ENCODE measurements around the gene TRPM4. TPM values are rescaled to one million over a fixed set of nuclear protein-coding genes. Genes with fewer than 3 reads are reported as not detected.

TRPM4 gene
- polyA plus RNA-seq, 1 donor (not counting 4 experiments of a cell fraction or from before 2014, with no cell fraction given): 16.1 TPM

GRCh38 chr19:49214701-49215100, 57.1 kb downstream of the TRPM4 start:
- Histone ChIP-seq H3K4me3 (ENCODE audit: control insufficient read depth in 2 of 3, extremely low read depth in 1 of 3, insufficient read depth in 2 of 3, low read depth in 1 of 3, low read length in 3 of 3) (no peak overlapping the region), H4K20me1 (ENCODE audit: control insufficient read depth, extremely low read depth, insufficient read depth, low read length) (no peaks in the 10 kb centered on the region), H3K4me1 (ENCODE audit: control insufficient read depth, extremely low read depth, insufficient read depth, low read length) (no peaks in the 10 kb centered on the region), H3K9me1 (ENCODE audit: control insufficient read depth, extremely low read depth, insufficient read depth, low read length) (peaks cover 2% of the 10 kb centered on the region), H3K27me3 (ENCODE audit: control insufficient read depth, extremely low read depth, insufficient read depth, low read length) (no peaks in the 10 kb centered on the region), H3K9ac (ENCODE audit: control insufficient read depth, extremely low read depth, insufficient read depth, low read length) (no peak overlapping the region), H3K27ac (ENCODE audit: control insufficient read depth, insufficient read depth, low read length) (no peak overlapping the region), H3K79me2 (ENCODE audit: control insufficient read depth, insufficient read depth, low read length) (no peaks in the 10 kb centered on the region), H3K4me2 (ENCODE audit: control insufficient read depth, extremely low read depth, insufficient read depth, low read depth, low read length) (no peak overlapping the region), H3K9me3 (ENCODE audit: control insufficient read depth, low read depth, low read length) (no peaks in the 10 kb centered on the region), H2AFZ (ENCODE audit: control insufficient read depth, low read length) (no peak overlapping the region), H3K36me3 (ENCODE audit: control insufficient read depth in 2 of 2, extremely low read depth in 1 of 2, insufficient read depth in 2 of 2, low read length in 2 of 2) (peaks cover 16 to 17% of the 10 kb centered on the region in 2 experiments)
- dilution Hi-C loops (cut with MboI; ENCODE audit: extremely low pct_ligation_motif_present, low sequenced_read_pairs): no loop called here
- no peak for DNase-seq (ENCODE audit: low read depth, low spot score)
- TF ChIP-seq CTCF (optimal IDR thresholded peaks at IDR 0.05 in 1 of 3, IDR thresholded peaks at IDR 0.05 in 1 of 3, conservative IDR thresholded peaks at IDR 0.05 in 1 of 3; ENCODE audit: extremely low read depth in 1 of 3, insufficient read depth in 2 of 3, low read length in 3 of 3): no peak
- no peak for TF ChIP-seq EZH2 (IDR thresholded peaks at IDR 0.05; ENCODE audit: low read length)
- FAIRE-seq: no peak

GRCh38 chr19:49216071-49216470, 58.5 kb downstream of the TRPM4 start:
- H3K4me3 ChIP-seq (ENCODE audit: control insufficient read depth in 2 of 3, extremely low read depth in 1 of 3, insufficient read depth in 2 of 3, low read depth in 1 of 3, low read length in 3 of 3): no peak overlapping the region
- H3K4me1 ChIP-seq (ENCODE audit: control insufficient read depth, extremely low read depth, insufficient read depth, low read length): no peaks in the 10 kb centered on the region
- dilution Hi-C loops (cut with MboI; ENCODE audit: extremely low pct_ligation_motif_present, low sequenced_read_pairs): no loop called here
- no peaks in the 10 kb centered on the region for H3K9me1 ChIP-seq (ENCODE audit: control insufficient read depth, extremely low read depth, insufficient read depth, low read length)
- H3K79me2 ChIP-seq (ENCODE audit: control insufficient read depth, insufficient read depth, low read length): no peaks in the 10 kb centered on the region
- no peak for TF ChIP-seq CTCF (optimal IDR thresholded peaks at IDR 0.05 in 1 of 3, IDR thresholded peaks at IDR 0.05 in 1 of 3, conservative IDR thresholded peaks at IDR 0.05 in 1 of 3; ENCODE audit: extremely low read depth in 1 of 3, insufficient read depth in 2 of 3, low read length in 3 of 3)
- no peak for TF ChIP-seq EZH2 (IDR thresholded peaks at IDR 0.05; ENCODE audit: low read length)
- H4K20me1 ChIP-seq (ENCODE audit: control insufficient read depth, extremely low read depth, insufficient read depth, low read length): no peaks in the 10 kb centered on the region
- H2AFZ ChIP-seq (ENCODE audit: control insufficient read depth, low read length): no peak overlapping the region
- FAIRE-seq (no peak), DNase-seq (ENCODE audit: low read depth, low spot score) (no peak)
- H3K27me3 ChIP-seq (ENCODE audit: control insufficient read depth, extremely low read depth, insufficient read depth, low read length): no peaks in the 10 kb centered on the region
- H3K4me2 ChIP-seq (ENCODE audit: control insufficient read depth, extremely low read depth, insufficient read depth, low read depth, low read length): no peak overlapping the region
- H3K9ac ChIP-seq (ENCODE audit: control insufficient read depth, extremely low read depth, insufficient read depth, low read length): no peak overlapping the region
- no peak overlapping the region for H3K27ac ChIP-seq (ENCODE audit: control insufficient read depth, insufficient read depth, low read length)
- H3K36me3 ChIP-seq (ENCODE audit: control insufficient read depth in 2 of 2, extremely low read depth in 1 of 2, insufficient read depth in 2 of 2, low read length in 2 of 2): peaks cover 13 to 15% of the 10 kb centered on the region in 2 experiments
- H3K9me3 ChIP-seq (ENCODE audit: control insufficient read depth, low read depth, low read length): no peaks in the 10 kb centered on the region
